ENCODE data around the gene ARL6IP1. TPM values are rescaled to one million over a fixed set of nuclear protein-coding genes. Genes with fewer than 3 reads are reported as not detected.

ARL6IP1 gene
- polyA plus RNA-seq, 1 donor (not counting 4 experiments of a cell fraction or from before 2014, with no cell fraction given) = 178 TPM

DNA sequence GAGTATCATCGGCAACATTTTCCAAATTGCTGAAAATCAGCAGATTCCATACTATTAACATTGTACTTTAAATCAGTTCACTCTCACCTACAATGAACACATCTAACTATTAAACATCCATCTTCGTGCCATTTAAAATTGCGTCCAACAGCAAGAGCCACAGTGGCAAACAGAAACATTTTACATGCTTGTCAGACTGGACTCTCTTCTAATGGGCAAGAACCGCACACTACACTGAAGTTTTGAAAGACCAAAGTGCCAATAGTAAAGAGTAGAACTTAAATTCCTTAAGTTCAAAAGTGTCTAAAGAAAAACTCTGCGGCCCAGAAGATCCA lies 11.9 kb downstream of the ARL6IP1 start:
- peak overlapping the region; percentile 73 for H3K4me2 ChIP-seq (ENCODE audit: control insufficient read depth, extremely low read depth, insufficient read depth, low read depth, low read length)
- H4K20me1 ChIP-seq (ENCODE audit: control insufficient read depth, extremely low read depth, insufficient read depth, low read length) = peaks cover 44% of the 10 kb centered on the region
- H3K4me1 ChIP-seq (ENCODE audit: control insufficient read depth, extremely low read depth, insufficient read depth, low read length) = peaks cover 30% of the 10 kb centered on the region
- peaks cover 5% of the 10 kb centered on the region for H3K9me1 ChIP-seq (ENCODE audit: control insufficient read depth, extremely low read depth, insufficient read depth, low read length)
- H2AFZ ChIP-seq (ENCODE audit: control insufficient read depth, low read length) = no peak overlapping the region
- peaks cover 64% of the 10 kb centered on the region for H3K79me2 ChIP-seq (ENCODE audit: control insufficient read depth, insufficient read depth, low read length)
- H3K4me3 ChIP-seq (ENCODE audit: control insufficient read depth in 2 of 3, extremely low read depth in 1 of 3, insufficient read depth in 2 of 3, low read depth in 1 of 3, low read length in 3 of 3) = peak overlapping the region; percentile 98 to 99 (median 99)
- peaks cover 25 to 50% of the 10 kb centered on the region in 2 experiments for H3K36me3 ChIP-seq (ENCODE audit: control insufficient read depth in 2 of 2, extremely low read depth in 1 of 2, insufficient read depth in 2 of 2, low read length in 2 of 2)
- H3K9ac ChIP-seq (ENCODE audit: control insufficient read depth, extremely low read depth, insufficient read depth, low read length) = peak overlapping the region; percentile 98
- no peaks in the 10 kb centered on the region for H3K9me3 ChIP-seq (ENCODE audit: control insufficient read depth, low read depth, low read length)
- H3K27me3 ChIP-seq (ENCODE audit: control insufficient read depth, extremely low read depth, insufficient read depth, low read length) = no peaks in the 10 kb centered on the region
- H3K27ac ChIP-seq (ENCODE audit: control insufficient read depth, insufficient read depth, low read length) = peak overlapping the region; percentile 95
- no peak for TF ChIP-seq EZH2 (IDR thresholded peaks at IDR 0.05; ENCODE audit: low read length)
- TF ChIP-seq, protein P1, sequence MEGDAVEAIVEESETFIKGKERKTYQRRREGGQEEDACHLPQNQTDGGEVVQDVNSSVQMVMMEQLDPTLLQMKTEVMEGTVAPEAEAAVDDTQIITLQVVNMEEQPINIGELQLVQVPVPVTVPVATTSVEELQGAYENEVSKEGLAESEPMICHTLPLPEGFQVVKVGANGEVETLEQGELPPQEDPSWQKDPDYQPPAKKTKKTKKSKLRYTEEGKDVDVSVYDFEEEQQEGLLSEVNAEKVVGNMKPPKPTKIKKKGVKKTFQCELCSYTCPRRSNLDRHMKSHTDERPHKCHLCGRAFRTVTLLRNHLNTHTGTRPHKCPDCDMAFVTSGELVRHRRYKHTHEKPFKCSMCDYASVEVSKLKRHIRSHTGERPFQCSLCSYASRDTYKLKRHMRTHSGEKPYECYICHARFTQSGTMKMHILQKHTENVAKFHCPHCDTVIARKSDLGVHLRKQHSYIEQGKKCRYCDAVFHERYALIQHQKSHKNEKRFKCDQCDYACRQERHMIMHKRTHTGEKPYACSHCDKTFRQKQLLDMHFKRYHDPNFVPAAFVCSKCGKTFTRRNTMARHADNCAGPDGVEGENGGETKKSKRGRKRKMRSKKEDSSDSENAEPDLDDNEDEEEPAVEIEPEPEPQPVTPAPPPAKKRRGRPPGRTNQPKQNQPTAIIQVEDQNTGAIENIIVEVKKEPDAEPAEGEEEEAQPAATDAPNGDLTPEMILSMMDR (optimal IDR thresholded peaks at IDR 0.05 in 1 of 3, IDR thresholded peaks at IDR 0.05 in 1 of 3, conservative IDR thresholded peaks at IDR 0.05 in 1 of 3; ENCODE audit: extremely low read depth in 1 of 3, insufficient read depth in 2 of 3, low read length in 3 of 3) = no peak
- DNase-seq (ENCODE audit: low read depth, low spot score) (no peak), FAIRE-seq (no peak)
- dilution Hi-C loops (cut with MboI; ENCODE audit: extremely low pct_ligation_motif_present, low sequenced_read_pairs) = no loop called here

DNA sequence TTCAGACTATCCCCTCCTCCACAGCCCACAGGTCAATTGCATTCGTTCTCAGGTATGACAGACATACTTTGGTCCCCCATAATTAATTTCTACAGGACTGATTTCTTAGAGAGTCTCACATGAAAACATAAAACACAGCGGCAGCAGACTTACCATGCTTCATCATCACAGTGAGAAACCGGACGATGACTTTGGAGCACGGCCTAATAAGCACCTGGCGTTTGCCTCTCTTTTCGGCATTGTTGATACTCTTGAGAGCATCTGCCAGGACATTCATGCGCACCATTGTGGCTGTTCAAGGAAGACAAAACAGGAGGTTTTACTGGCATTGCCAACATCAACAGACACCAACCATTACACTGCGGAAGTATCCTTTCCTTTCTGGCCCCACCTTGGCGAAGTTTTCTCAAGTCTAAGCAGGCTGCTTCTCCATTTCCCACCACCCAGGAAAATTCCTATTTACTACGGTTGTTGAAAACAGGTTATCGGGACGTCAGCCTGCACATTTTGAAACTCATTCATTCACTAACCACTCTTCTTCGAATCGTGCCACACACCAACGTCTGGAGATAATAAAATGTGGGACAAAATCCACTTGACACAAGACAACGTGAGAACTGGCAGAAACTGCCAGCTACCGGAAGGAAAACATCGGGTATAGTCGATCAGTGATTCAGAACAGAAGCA lies 12.4 kb downstream of the ARL6IP1 start:
- DNase-seq (ENCODE audit: low read depth, low spot score) (no peak), FAIRE-seq (no peak)
- no peak for TF ChIP-seq EZH2 (IDR thresholded peaks at IDR 0.05; ENCODE audit: low read length)
- Histone ChIP-seq H3K9me1 (ENCODE audit: control insufficient read depth, extremely low read depth, insufficient read depth, low read length) (peaks cover 5% of the 10 kb centered on the region), H3K36me3 (ENCODE audit: control insufficient read depth in 2 of 2, extremely low read depth in 1 of 2, insufficient read depth in 2 of 2, low read length in 2 of 2) (peaks cover 28 to 50% of the 10 kb centered on the region in 2 experiments), H3K4me3 (ENCODE audit: control insufficient read depth in 2 of 3, extremely low read depth in 1 of 3, insufficient read depth in 2 of 3, low read depth in 1 of 3, low read length in 3 of 3) (peak overlapping the region; percentile 98 to 99 (median 99)), H3K9me3 (ENCODE audit: control insufficient read depth, low read depth, low read length) (no peaks in the 10 kb centered on the region), H2AFZ (ENCODE audit: control insufficient read depth, low read length) (no peak overlapping the region), H3K79me2 (ENCODE audit: control insufficient read depth, insufficient read depth, low read length) (peaks cover 66% of the 10 kb centered on the region), H3K27me3 (ENCODE audit: control insufficient read depth, extremely low read depth, insufficient read depth, low read length) (no peaks in the 10 kb centered on the region), H3K4me1 (ENCODE audit: control insufficient read depth, extremely low read depth, insufficient read depth, low read length) (peaks cover 30% of the 10 kb centered on the region), H3K9ac (ENCODE audit: control insufficient read depth, extremely low read depth, insufficient read depth, low read length) (peak overlapping the region; percentile 98), H4K20me1 (ENCODE audit: control insufficient read depth, extremely low read depth, insufficient read depth, low read length) (peaks cover 49% of the 10 kb centered on the region), H3K4me2 (ENCODE audit: control insufficient read depth, extremely low read depth, insufficient read depth, low read depth, low read length) (peak overlapping the region; percentile 73), H3K27ac (ENCODE audit: control insufficient read depth, insufficient read depth, low read length) (peak overlapping the region; percentile 95)
- dilution Hi-C loops (cut with MboI; ENCODE audit: extremely low pct_ligation_motif_present, low sequenced_read_pairs) = no loop called here

Measured in keratinocyte (primary cell).